ENCODE results near the gene COL17A1.

DNA sequence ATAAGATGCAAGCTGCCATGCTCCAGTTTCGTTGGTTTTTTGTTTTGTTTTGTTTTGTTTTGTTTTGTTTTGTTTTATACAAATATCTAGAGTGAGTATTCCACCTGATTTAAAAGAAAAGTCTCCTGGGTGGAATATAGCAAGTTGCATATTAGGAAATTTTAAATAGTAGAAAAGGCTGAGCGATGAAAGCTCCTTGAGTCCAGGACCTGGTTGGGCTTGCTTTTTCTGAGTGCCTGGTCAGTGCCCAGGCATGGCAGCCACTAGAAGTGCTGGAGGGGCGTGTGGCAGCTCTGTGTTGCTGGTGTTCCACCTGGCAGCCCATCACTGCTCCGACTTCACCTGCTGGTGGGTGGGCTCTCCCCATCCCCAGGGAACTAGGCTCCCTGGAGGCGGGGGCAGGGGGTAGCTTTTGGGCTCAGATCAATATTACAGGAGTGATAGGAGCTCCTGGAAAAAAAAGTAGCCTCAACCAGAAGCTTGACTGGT lies 8.0 kb downstream of the COL17A1 start:
- TF ChIP-seq RAD21 (CRISPR knock-in tag; conservative IDR thresholded peaks at IDR 0.05 in 1 of 2, IDR thresholded peaks at IDR 0.05 in 1 of 2): no peak
- TF ChIP-seq, protein P1, sequence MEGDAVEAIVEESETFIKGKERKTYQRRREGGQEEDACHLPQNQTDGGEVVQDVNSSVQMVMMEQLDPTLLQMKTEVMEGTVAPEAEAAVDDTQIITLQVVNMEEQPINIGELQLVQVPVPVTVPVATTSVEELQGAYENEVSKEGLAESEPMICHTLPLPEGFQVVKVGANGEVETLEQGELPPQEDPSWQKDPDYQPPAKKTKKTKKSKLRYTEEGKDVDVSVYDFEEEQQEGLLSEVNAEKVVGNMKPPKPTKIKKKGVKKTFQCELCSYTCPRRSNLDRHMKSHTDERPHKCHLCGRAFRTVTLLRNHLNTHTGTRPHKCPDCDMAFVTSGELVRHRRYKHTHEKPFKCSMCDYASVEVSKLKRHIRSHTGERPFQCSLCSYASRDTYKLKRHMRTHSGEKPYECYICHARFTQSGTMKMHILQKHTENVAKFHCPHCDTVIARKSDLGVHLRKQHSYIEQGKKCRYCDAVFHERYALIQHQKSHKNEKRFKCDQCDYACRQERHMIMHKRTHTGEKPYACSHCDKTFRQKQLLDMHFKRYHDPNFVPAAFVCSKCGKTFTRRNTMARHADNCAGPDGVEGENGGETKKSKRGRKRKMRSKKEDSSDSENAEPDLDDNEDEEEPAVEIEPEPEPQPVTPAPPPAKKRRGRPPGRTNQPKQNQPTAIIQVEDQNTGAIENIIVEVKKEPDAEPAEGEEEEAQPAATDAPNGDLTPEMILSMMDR (IDR thresholded peaks at IDR 0.05 in 2 of 3, conservative IDR thresholded peaks at IDR 0.05 in 1 of 3; ENCODE audit: insufficient read depth in 2 of 3, low read depth in 1 of 3, low read length in 3 of 3): no peak
- no peak for TF ChIP-seq HNRNPL (IDR thresholded peaks at IDR 0.05; ENCODE audit: low read depth, low read length)
- TF ChIP-seq ZNF347 (CRISPR knock-in tag; IDR thresholded peaks at IDR 0.05; ENCODE audit: low read depth): no peak
- TF ChIP-seq POLR2AphosphoS2 (IDR thresholded peaks at IDR 0.05; ENCODE audit: low read length): no peak
- TF ChIP-seq MAFK (IDR thresholded peaks at IDR 0.05; ENCODE audit: low read length): no peak
- no peak for TF ChIP-seq EHMT2 (IDR thresholded peaks at IDR 0.05)
- TF ChIP-seq ZNF324 (CRISPR knock-in tag; IDR thresholded peaks at IDR 0.05): no peak
